ENCODE results near the gene IQGAP1.
"Not testable (repeated sequence)": the region's sequence is repeated elsewhere in the genome, so short reads cannot be mapped to it uniquely, and the experiment has no call there.

Gene IQGAP1

GRCh38 chr15:90387534-90388461, at the start of gene IQGAP1:
Gene IQGAP1, plus strand, starts transcription at chr15:90388242. Its CDS starts 100 bp downstream, at chr15:90388342.
- peak; percentile 97 for DNase-seq

- no peak for DNase-seq
Observed at GRCh38 chr15:90338532-90338931, 49.5 kb upstream of the IQGAP1 start.

DNA sequence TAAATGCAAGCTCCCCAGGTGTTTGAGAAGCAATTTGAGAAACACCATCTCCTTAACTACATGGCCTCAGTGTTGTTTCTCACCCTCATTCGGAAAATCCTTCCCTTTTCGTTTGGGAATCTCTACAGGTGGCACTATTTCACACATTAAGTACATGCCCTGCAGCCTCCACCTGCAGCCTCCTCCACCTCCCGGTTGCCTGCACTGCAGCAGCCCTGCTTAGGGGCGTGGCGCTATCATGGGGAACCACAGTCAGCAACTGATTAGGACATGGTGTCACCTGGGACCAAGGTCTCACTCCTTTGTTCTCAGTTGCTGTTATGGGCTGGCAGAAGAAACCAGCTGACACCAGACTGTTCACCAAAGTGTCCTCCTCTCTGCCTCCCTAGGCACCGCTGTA, 47.7 kb upstream of the IQGAP1 start:
- no peak for DNase-seq

DNA sequence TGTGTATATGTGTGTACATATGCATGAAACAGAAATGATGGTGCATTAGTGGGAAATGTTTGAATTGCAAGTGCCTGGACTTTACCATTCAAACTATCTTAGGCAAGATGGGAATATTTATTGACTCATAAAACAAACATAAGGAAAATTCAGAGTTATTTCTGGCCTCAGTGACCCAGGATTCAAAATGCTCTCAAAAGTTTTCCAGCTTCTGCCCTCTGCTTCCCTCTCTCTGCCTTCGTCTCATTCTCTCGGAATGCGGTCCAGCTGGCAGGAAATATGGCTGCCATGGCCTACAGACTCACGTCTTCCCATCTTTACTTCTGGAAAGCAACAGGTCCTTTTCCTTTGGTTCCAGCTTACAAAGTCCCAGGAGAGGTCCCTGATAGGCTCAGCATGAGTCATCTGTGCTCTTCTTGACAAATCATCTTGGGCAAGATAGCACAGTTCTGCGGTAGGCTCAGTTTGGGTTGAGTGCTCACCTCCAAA, 44.7 kb upstream of the IQGAP1 start:
- no peak for DNase-seq

GRCh38 chr15:90344662-90345061, 43.4 kb upstream of the IQGAP1 start:
- DNase-seq, result no peak

DNA sequence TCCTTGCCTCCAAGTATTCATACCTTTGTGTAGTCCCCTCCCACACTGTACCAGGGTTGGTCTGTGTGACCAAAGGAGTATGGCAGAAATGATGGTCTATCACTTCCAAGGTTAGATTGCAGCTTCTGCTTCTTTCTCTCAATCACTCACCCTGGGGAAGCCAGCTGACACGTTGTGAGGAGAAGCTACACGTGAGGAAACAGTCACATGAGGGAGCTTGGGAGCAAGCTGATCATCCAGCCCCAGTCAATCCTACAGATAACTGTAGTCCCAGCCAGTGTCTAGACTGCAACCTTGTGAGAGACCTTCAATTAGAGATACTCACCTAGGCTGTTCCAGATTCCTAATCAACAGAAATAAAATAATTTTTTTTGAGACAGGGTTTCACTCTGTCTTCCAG, 42.2 kb upstream of the IQGAP1 start:
- DNase-seq, result no peak

- not testable (repeated sequence) for DNase-seq
Observed at GRCh38 chr15:90347431-90348065, 40.5 kb upstream of the IQGAP1 start.

- no peak for DNase-seq
Observed at GRCh38 chr15:90348456-90348855, 39.6 kb upstream of the IQGAP1 start.

DNA sequence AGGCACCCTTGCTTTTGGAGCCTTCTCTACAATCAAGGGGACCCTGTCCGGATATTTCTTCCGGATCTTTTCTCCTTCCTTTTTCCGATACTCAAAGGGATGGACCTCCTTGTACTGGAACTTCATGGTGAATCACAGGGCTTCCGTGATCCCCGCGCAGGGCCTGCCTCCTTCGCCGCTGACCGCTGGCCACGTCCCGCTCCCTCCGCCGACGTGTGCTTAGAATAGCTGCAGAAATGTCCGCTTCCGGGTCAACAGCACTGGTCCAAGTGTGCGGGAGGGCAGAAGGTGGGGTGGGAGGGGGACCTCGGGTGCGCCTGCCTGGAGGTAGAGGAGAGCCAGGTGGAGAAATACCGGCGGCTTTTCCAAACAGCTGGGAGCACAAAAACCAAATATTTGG, 39.0 kb upstream of the IQGAP1 start:
- DNase-seq, result no peak

DNA sequence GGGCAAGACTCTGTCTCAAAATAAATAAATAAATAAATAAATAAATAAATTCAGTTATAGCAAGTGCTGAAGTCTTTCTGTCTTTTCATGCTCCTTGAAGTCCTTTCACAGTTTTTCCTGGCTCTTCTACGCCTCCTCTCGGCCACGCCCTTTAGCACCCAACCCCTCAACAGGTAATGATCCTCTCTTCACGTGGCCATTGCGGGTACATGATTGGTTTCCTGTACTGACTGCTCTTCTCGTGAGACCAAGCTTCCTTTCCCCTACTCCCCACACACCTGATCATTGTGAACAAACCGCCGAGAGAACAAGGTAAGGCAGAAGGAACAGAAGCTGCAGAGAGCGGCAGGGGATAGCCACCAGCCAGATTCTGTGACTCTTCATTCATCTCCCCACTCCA, 38.2 kb upstream of the IQGAP1 start:
- DNase-seq, result no peak

- DNase-seq, result no peak
Observed at GRCh38 chr15:90351479-90352106, 36.4 kb upstream of the IQGAP1 start.

DNA sequence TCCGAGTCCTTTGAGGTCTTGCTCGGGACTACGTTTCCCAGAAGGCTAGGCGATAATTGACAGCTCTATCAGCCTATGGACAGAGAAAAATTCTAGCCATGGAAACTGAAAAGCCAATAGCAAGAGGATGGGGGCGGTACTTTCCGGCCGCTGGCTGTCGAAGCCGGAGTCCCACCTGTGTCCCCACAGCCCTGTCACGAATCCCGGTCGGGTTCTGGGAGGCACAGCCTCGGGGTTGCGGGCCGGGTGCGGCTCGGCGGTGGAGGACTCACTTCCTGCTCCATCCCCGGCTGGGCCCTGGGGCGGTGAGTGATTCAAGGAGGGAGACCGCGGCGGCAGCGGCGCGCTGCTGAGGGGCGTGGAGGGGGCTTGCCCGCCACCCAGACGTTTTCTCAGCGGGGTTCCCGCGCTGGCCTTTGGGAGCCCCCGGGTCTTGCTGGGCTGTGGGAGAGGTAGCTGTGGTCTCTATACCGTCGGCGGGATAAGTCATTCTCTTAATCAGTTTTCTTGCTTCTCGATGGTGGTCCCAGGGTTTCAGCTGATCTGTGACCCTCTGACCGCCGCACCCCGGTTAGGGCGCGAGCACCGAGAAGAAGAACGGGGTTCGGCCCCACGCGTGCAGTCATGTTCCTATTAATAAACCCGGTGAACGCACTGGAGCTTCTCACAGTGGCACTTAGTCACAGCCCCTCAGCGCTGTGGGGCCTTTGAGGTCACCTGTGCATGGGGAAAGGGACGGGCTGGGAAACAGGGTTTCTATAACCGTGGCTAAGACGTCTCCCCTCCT, 35.7 kb upstream of the IQGAP1 start, which contains the start of gene ZNF774:
Gene ZNF774 (plus strand): TSS at position 178 of the 787 bp plus-strand sequence. CDS start 2,377 bp downstream, outside the sequence.
- peak; percentile 93 for DNase-seq

DNA sequence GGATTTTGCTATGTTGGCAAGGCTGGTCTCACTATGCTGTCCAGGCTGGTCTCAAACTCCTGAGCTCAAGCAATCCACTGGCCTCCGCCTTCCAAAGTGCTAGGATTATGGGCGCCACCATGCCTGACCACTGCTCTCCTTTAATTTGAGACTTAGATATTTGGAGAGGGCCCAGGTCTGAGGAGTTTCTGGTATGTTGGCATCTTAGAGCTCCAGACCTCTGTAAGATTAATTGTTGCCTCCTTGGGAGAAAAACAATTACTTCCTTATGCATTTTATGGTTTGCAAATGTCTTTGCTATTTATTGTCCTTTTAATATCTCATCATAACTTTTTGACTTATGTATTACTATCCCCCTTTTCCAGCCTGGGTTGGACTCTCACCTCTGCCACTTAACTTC, 33.1 kb upstream of the IQGAP1 start:
- no peak for DNase-seq

DNA sequence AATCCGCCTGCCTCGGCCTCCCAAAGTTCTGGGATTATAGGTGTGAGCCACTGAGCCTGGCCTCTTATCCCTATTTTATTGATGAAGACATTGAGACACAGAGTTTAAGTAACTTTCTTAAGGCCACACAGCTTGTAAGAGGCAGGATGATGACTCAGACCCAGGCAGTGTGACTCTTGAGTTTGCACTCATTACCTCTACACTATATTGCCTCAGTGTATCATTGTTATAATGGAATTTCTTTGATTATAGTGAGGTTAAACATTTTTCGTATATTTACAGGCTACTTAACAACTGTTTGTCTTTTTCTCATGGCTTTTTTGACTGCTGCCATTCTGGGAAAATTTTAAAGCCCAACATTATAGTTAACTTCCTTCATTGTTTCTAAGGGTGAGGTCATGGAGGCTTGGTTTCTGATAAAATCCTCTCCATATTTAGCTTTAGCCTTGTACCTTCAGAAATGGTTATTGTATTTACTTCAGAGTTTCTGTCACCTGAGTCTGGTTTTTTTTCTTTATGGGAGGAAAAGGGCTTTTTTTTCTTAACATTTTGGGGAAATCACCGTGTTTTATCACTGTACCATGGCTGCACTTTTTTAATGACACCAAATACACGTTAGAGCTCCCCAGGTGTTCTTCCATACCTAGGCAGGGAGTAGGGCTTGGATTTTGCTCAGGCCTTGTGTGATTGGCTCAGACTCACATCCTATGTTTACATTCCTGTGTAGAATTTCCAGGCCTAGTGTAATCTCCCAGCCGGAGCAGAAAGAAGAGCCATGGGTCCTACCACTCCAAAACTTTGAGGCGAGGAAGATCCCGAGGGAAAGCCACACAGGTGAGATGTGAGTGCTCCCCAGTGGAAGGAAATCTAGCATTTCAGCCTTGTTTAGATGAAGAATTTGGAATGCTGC, 29.7 kb upstream of the IQGAP1 start:
- DNase-seq, result no peak

DNA sequence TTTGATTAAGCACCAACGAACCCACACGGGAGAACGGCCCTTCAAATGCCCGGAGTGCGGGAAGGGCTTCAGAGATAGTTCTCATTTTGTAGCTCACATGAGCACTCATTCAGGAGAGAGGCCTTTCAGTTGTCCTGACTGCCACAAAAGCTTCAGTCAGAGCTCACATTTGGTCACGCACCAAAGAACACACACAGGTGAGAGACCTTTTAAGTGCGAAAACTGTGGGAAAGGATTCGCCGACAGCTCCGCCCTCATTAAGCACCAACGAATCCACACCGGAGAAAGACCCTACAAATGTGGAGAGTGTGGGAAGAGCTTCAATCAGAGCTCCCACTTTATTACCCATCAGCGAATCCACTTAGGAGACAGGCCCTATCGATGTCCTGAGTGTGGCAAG, 27.3 kb upstream of the IQGAP1 start:
- no peak for DNase-seq

- DNase-seq, result no peak
Observed at GRCh38 chr15:90362936-90363212, 25.2 kb upstream of the IQGAP1 start.

DNA sequence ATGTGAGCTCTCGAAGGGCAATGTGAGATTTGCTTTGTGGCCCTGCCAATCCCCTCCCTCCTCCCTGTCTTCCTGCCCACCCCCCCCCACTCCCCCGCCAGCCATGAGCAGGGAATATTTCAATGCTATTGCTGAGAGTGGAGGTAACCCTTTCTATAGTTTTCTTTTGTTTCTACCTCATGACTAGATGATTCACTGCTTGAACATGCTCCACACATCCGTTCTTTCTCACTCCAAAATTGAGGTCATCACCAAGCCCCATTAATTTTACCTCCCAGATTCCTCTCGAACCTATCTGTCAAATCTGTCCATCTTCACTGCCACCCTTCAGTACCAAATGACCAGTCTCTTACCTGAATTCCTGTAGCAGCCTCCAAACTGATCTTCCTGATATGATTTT, 23.8 kb upstream of the IQGAP1 start:
- DNase-seq, result no peak

- DNase-seq, result no peak
Observed at GRCh38 chr15:90365414-90366055, 22.5 kb upstream of the IQGAP1 start.

DNA sequence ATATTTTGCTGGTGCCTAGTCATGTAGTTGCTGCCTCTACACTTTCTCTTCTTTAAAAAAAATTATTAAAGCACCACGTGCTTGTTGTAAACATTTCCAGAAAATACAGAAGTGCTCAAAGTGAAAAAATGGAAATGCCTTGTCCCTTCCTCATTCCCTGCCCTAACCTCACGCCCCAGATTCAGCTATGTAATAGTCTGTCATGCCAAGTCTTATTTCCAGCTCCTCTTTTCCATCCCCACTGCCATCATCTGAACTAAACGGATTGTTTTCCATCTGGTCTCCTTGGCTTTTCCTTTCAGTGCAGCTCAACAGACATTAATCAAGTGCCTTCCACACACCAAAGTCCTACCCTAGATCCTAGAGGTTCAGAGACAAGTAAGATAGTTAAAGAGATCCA, 20.5 kb upstream of the IQGAP1 start:
- no peak for DNase-seq

DNA sequence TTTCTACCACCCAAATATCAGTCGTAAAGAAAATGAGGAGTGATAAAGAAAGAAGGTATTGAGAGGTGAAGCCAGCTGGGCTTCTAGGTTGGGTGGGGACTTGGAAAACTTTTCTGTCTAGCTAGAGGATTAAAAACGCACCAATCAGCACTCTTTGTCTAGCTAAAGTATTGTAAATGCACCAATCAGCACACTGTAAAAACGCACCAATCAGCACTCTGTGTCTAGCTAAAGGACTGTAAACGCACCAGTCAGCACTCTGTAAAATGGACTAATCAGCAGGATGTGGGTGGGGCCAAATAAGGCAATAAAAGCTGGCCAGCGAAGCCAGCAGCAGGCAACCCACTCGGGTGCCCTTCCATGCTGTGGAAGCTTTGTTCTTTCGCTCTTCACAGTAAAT, 13.0 kb upstream of the IQGAP1 start:
- no peak for DNase-seq

DNA sequence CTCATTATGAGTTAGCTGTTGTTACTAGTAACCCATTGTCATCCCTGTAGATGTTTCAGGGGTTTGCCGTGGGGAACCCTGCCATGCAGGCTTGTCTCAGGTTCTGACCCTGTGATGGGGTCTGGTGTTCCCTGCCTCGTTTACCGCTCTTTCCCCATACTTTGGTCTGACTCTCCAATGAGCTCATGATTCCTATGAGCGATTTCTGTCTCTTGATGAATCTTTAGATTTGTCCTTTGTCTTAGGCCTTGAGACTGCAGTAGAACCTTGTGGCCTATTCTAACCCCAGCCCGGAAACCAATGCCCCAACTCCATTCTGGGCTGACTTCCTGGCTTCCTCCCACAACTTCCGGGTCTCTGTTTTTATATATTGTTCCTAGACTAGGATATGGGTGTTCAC, 11.3 kb upstream of the IQGAP1 start:
- DNase-seq, result peak; percentile 80
